BLaER1 (cell line): ENCODE measurements around the gene U2AF1.
"Not testable (repeated sequence)": the region's sequence is repeated elsewhere in the genome, so short reads cannot be mapped to it uniquely, and the experiment has no call there.

Experiments used
- H3K27ac ChIP-seq: shearing (Covaris generic); formaldehyde crosslinking; 2 replicates; pipeline ENCODE4 v1.8.1; 2022
- H3K27me3 ChIP-seq: shearing (Covaris generic); formaldehyde crosslinking; 2 replicates; pipeline ENCODE4 v1.8.1; 2022
- H3K36me3 ChIP-seq: shearing (Covaris generic); formaldehyde crosslinking; 2 replicates; pipeline ENCODE4 v1.8.1; 2022
- H3K4me1 ChIP-seq: shearing (Covaris generic); formaldehyde crosslinking; 2 replicates; pipeline ENCODE4 v1.8.1; 2022
- H3K4me2 ChIP-seq: shearing (Covaris generic); formaldehyde crosslinking; 2 replicates; pipeline ENCODE4 v1.8.1; 2022
- H3K4me3 ChIP-seq: shearing (Covaris generic); formaldehyde crosslinking; 2 replicates; pipeline ENCODE4 v1.8.1; 2022
- H3K9ac ChIP-seq: shearing (Covaris generic); formaldehyde crosslinking; 2 replicates; pipeline ENCODE4 v1.8.1; 2022
- H3K9me3 ChIP-seq: shearing (Covaris generic); formaldehyde crosslinking; 2 replicates; pipeline ENCODE4 v1.8.1; 2022
- H4K20me1 ChIP-seq: shearing (Covaris generic); formaldehyde crosslinking; 2 replicates; pipeline ENCODE4 v1.8.1; 2022

U2AF1 gene

DNA sequence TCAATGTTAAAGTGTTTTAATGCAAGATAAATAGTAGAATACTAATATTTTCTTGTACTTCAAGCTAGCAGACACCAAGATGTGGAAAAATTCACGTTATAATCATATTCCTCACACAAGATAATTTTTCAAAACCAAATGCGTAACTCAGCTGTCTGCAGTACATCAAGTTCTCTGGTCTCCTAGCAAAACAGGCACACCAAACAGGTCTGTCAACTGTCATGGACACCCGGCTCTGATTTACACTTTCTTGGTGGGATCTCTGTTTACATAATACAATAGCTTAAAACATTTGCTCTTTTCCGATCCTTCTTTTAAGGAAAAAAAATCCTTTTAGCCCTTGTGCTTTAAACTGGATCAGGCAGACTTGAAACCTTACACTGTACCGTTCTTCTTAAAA, 5.7 kb downstream of the U2AF1 start:
- H3K9me3 ChIP-seq, H3K27ac ChIP-seq, H3K4me3 ChIP-seq, H3K4me2 ChIP-seq, H3K36me3 ChIP-seq, H4K20me1 ChIP-seq, H3K4me1 ChIP-seq, H3K9ac ChIP-seq, H3K27me3 ChIP-seq: not testable (repeated sequence)

DNA sequence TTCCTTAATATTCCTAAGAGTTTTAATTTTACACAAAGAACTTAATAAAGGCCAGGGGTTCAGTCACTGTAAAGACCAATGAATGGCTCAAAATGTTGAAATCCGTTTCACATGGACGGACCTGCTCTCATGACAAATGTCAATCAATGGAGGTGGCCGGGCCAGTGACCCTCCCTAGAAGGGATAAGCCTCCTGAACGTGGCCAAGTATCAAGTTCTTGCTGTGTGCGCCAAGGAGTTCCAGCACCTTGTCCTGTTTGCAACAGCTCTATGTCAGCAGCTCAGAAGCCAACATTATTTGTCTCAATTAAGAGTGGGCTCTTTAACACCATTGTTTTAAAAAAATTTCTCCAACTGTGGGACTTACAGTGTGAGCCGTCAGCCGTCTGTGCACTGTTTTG, 6.4 kb downstream of the U2AF1 start:
- H3K27me3 ChIP-seq, H3K9ac ChIP-seq, H3K27ac ChIP-seq, H4K20me1 ChIP-seq, H3K9me3 ChIP-seq, H3K4me2 ChIP-seq, H3K36me3 ChIP-seq, H3K4me3 ChIP-seq, H3K4me1 ChIP-seq: not testable (repeated sequence)

DNA sequence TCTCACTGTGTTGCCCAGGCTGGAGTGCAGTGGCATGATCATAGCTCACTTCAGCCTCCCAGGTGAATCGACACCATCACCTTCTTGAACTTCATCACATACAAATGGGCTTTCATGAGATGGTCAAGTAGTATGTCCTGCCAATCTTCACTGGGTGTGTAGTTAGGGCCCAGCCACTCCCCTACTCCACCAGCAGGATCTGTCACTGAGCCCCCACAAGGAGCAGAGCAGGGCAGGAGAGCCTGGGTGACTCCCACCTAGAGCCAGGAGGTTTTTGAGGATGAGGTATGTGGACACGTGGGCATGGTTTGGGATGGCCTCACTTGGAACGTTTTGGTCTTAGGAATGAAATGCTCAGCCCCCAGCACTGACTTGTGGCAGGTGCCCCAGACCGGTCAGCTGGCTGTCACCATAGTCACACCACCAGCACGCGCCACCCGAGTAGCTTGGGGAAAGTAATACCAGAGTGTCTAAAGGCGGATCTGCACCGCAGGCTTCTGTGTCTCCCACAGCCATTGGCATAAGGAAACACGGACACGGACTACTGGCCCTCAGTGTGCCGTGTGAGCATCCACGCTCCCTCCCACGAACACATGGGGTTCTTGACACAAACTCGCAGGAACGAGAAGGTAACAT, 15.3 kb downstream of the U2AF1 start:
- not testable (repeated sequence) for H4K20me1 ChIP-seq

DNA sequence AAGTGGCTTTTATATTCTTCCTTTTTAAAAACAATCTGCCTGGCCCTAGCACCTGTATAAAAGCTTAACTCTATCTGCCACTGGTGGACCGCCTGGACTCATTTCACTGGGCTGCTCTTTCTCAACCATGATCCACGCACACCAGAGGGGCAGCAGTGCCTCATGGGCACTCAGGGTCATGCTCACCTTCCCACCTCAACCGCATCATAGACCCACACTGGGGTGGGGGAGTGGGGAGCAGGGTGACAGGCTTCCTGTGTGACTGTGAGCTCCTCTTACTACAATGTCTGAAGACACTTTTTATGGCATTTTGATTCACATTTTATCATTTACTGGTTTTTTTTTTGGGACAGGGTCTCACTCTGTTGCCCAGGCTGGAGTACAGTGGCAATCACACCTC, 16.4 kb downstream of the U2AF1 start:
- H3K4me2 ChIP-seq: not testable (repeated sequence)

More for the DNA sequence above, 15.3 kb downstream of the U2AF1 start:
- not testable (repeated sequence) for H3K27me3 ChIP-seq, H3K9me3 ChIP-seq, H3K36me3 ChIP-seq, H3K4me3 ChIP-seq, H3K9ac ChIP-seq, H3K4me1 ChIP-seq, H3K4me2 ChIP-seq, H3K27ac ChIP-seq

DNA sequence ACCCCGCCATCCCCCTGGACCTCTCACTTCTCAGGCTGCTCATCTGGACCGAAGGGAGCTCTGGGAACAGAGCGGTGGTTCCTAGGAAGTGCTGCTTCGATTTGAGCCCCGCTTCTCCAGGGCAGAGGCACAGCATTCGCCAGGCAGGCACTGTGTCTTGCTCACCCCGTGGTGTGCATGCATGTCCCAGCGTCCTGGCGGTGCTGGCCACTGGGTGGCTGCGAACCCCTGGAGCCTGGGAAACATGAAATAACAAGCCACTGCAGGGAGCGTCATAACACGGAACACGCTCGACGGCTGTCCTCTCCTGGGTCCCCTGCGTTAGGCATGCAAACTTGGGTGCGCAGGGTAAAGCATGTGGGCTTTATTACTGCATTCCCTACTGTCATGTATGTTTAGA, 17.9 kb downstream of the U2AF1 start:
- H3K9me3 ChIP-seq, H3K4me1 ChIP-seq, H3K4me3 ChIP-seq, H3K27me3 ChIP-seq, H3K9ac ChIP-seq, H3K27ac ChIP-seq, H3K4me2 ChIP-seq, H3K36me3 ChIP-seq, H4K20me1 ChIP-seq: not testable (repeated sequence)

More for the DNA sequence above, 16.4 kb downstream of the U2AF1 start:
- not testable (repeated sequence) for H3K27me3 ChIP-seq, H4K20me1 ChIP-seq, H3K9me3 ChIP-seq, H3K27ac ChIP-seq, H3K9ac ChIP-seq, H3K4me1 ChIP-seq, H3K36me3 ChIP-seq, H3K4me3 ChIP-seq

DNA sequence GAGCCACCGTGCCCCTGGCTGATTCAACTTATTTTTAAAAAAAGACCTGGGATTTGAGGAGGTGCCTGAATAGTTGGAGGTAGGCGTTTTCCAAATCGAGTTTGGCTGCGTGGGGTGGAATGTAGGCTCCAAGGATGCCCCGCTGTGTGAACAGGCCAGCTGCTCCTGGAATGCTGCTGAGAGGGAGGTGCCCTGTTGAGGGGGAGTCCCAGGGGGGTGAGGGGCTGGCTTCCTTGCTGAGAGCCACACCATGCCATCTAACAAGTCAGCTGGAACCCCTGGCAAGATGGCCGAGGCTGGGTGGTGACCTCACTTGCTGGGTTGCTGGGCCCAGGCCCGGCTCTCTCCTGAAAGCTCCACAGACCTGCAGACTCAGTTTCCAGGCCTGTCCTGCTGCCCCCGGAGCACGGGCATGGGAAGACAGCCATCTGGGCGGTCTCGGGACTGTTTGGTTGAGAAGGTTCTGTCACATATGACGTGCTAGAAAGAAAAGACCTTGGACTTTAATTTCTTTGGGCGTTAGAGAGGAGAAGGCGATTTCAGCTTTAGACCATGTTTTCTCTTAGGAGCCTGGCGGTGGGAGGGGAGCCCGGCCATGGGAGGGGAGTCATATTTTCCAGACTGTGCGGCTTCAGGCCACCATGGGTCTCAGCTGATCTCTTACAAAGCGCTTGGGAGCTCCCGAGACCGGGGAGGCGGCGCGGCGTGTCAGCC, 24.6 kb downstream of the U2AF1 start:
- not testable (repeated sequence) for H3K4me3 ChIP-seq, H3K4me2 ChIP-seq, H4K20me1 ChIP-seq, H3K4me1 ChIP-seq, H3K27ac ChIP-seq, H3K9ac ChIP-seq, H3K27me3 ChIP-seq, H3K9me3 ChIP-seq, H3K36me3 ChIP-seq

DNA sequence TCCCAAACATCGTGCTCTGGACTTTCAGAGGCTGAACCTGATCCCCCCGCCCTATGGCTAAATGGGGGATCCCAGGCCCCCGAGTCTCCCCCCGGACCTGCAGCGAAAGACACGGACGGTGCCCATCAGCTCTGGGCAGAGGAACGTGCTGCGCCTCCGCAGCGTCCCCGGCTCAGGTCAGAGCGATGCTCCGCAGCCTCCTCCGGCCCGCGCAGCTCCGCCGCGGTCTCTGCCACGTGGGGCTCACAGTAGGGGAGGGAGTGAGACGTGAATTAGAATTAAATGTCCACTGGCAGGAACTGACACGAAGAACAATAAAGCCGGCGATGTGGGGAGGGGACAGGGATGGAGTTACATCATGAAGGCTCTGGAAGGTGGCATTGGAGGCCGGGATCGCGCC, 30.7 kb downstream of the U2AF1 start:
- H3K4me1 ChIP-seq, H4K20me1 ChIP-seq, H3K9ac ChIP-seq, H3K4me3 ChIP-seq, H3K27me3 ChIP-seq, H3K36me3 ChIP-seq, H3K9me3 ChIP-seq, H3K27ac ChIP-seq, H3K4me2 ChIP-seq: not testable (repeated sequence)

DNA sequence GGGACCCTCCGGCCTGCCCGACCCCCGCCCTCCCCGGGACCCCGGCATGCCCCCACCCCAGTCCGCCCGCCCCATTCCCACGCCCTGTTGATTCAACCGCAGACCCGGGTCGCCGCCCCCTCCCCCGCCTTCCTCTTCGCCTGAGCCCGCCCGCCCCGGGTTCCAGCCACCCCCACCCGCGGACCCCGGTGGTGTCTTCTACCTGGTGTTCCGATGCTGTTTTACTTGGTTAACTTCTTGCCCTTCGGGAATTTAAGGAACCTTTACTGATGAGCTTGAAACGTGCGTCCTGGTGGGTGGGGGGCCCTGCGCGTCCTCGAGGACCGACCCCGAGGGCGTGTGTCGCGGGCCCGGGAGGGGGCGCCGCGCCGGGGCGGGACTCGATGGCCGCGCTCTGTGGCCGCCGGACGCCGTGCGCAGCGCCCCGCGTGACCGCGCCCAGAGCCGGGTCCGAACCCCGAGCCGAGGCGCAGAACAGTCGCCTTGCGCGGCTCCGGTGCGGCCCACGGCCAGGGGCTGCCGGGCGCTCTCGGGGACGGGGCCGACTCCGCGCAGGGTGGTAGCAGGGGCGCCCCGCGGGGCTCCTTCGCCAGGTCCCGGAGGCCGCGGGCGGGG, 31.2 kb downstream of the U2AF1 start:
- not testable (repeated sequence) for H3K4me2 ChIP-seq, H3K27me3 ChIP-seq, H3K4me1 ChIP-seq, H3K9ac ChIP-seq, H3K27ac ChIP-seq, H4K20me1 ChIP-seq, H3K4me3 ChIP-seq, H3K9me3 ChIP-seq, H3K36me3 ChIP-seq

DNA sequence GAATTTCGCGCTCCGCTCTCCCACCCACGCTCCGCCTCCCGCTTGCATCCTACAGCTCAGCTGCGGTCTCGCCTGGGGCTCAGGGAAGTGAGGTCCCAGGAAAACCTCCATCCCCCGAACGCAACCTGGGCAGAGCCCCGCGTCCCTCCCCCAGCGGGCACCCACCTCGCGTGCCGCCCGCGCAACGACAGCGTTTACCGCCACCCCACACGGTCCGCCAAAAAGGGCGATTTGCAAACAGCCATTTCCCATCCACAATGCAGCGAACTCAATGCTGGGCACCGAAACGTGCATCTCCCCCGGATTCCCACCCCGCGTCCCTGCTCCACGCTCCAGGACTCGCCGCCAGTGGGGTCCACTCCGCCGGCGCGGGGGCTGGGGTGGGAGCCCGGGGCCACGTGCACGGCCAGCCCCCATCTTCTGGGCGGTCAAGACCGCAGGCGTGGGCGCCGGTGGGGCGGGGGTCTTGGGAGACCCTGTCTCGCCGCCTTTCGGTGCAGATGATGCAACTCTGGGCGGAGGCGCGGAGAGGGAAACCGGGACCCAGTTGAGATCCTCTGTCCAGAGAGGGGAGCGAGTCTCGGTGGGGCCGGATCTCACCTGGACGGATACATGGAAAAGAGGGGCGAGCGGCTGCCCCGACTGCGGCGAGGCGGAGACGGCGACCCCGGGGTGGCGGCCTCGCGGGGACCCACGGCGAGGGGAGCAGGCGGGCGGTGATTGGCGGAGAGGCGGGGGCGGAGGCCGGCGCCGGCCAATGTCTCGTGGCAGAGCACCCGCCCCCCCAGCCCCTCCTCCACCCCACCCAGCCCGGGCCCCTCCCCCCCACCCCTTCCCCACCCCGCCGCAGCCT, 32.0 kb downstream of the U2AF1 start, which contains the start of gene CBS:
Gene CBS, minus strand, starts transcription at position 666 of the 853 bp plus-strand sequence. CDS start 3,642 bp downstream, outside the sequence.
- H3K36me3 ChIP-seq, H3K27ac ChIP-seq, H3K9me3 ChIP-seq, H4K20me1 ChIP-seq, H3K4me1 ChIP-seq, H3K4me2 ChIP-seq, H3K27me3 ChIP-seq, H3K4me3 ChIP-seq, H3K9ac ChIP-seq: not testable (repeated sequence)

DNA sequence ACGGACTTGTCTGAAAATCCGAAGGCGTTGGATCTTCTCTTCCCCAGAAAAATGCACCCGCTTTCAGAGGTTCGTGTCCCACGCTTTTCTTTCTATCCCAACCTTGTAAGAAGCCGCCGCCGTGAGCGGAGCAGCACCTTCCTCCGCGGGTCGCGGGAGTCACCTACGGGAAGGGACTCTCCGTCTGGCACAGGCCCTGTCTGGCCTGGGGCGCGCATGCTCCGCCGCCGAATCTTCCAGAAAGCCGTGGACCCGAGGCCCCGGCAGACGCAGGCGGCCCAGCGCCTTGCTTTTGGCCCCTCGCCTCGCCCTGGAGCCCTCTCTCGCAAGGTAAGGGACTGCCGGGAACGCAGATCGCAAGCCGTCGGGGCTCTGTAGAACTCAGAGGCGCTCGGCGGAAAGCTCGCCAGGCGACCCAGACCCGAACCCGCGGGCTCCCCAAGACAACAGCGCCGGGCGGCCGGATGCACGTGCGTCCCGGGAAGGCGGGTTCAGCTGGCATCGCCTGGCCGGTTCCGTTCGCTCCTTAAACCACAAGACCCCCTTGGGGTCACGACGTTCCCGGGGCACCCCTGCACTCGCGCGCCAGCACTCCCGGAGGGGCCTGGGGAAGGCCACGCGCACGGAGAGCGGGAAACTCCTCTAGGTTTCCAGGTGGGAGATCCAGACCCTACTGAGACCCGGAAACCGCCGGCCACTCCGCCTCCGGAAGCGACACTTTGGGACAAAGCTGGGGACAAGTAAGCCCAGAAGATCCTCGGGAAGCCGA, 32.8 kb downstream of the U2AF1 start:
- not testable (repeated sequence) for H3K36me3 ChIP-seq, H3K27me3 ChIP-seq, H3K4me2 ChIP-seq, H3K27ac ChIP-seq, H3K4me1 ChIP-seq, H3K4me3 ChIP-seq, H3K9ac ChIP-seq, H3K9me3 ChIP-seq, H4K20me1 ChIP-seq

DNA sequence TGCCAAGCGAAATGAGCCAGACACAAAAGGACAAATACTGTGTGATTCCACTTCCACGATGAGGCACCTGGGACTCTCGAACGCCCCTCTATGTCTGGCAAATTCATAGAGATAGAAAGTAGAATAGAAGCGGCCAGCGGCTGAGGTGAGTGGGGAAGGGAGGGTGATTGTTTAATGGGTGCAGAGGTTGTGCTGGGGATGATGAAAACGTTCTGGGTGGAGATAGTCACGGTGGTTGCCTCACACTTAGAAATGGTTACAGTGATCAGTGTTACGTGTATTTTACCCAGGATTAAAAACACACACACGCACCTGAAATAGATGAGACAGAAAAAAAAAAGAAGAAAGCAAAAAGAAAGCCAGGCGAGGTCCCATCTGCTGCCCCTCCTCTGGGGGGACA, 34.6 kb downstream of the U2AF1 start:
- H3K36me3 ChIP-seq, H3K27me3 ChIP-seq, H3K27ac ChIP-seq, H3K4me1 ChIP-seq, H3K9me3 ChIP-seq, H4K20me1 ChIP-seq, H3K9ac ChIP-seq, H3K4me3 ChIP-seq, H3K4me2 ChIP-seq: not testable (repeated sequence)

DNA sequence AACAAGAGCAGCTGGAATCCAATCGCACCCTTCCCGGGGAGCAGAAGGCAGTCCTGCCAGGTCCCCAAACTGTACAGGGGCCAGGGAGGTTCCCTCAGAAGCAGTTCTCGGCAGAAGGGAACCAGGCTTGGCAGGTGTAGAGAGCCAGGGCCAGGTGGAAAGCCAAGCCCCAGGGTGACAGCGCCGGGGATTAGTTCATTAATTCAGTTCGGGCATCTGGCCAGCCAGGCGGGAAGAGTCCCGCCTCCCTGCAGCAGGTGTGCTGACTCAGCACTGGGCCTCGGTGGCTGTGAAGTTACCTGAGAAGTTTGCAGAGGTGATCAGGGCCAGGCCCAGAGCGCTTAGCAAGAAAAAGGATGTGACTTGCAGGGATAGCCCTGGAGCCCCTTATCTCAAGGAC, 37.7 kb downstream of the U2AF1 start:
- H3K27ac ChIP-seq, H3K27me3 ChIP-seq, H3K9me3 ChIP-seq, H3K4me2 ChIP-seq, H3K9ac ChIP-seq, H3K4me1 ChIP-seq, H4K20me1 ChIP-seq, H3K4me3 ChIP-seq, H3K36me3 ChIP-seq: not testable (repeated sequence)

DNA sequence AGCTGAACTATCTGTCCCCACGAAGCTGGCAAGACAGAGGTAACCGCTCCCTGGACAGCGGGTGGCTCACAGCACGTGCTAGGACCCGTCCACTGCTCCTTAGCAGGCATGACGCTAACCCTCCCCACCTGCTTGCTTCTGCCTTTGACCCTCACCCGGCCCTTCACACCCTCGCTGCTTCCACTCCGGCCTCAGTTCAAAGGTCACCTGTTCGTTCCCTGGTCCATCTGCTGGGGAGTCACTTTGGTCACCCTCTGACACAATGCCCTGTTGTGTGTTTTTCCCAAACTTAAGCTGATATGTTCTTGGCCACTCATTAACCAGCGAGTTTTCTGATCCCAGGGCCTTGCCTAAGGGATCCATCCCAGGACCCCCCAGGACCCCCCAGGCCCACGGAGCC, 39.3 kb downstream of the U2AF1 start:
- not testable (repeated sequence) for H3K36me3 ChIP-seq, H3K4me3 ChIP-seq, H3K4me2 ChIP-seq, H3K27me3 ChIP-seq, H3K27ac ChIP-seq, H3K4me1 ChIP-seq, H4K20me1 ChIP-seq, H3K9ac ChIP-seq, H3K9me3 ChIP-seq

DNA sequence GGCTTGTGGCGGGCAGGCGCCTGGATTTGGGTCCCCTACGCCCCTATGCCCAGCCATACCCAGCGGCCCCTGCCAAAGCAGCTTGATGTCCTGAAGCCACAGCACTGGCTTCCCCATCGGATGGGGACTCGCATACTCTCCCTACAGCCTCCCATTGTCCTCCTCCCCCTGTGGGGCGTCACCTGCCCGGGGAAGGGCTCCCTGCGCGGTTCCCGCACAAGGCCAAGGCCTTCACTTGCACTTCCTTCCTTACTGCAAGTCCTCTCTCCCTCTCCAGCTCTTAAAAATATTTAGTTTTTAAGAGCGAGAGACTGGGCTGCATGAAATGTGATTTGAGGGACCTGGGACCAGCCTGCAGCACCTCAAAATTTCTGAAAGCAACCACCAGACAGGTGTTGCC, 40.7 kb downstream of the U2AF1 start:
- H3K4me1 ChIP-seq, H3K4me3 ChIP-seq, H4K20me1 ChIP-seq, H3K4me2 ChIP-seq, H3K9me3 ChIP-seq, H3K9ac ChIP-seq, H3K36me3 ChIP-seq, H3K27me3 ChIP-seq, H3K27ac ChIP-seq: not testable (repeated sequence)
